ENCODE results near the gene CYSTM1. TPM values are rescaled to one million over a fixed set of nuclear protein-coding genes. Genes with fewer than 3 reads are reported as not detected.

Gene CYSTM1
- total RNA-seq, 2 donors from 2014 or later: 11.3 to 11.9 TPM

- peak; percentile 88 for ATAC-seq (replicated peaks)
- H3K4me3 Mint-ChIP-seq: peak overlapping the region; percentile 6
- H3K9me3 Mint-ChIP-seq: no peaks in the 10 kb centered on the region
- H3K4me1 Mint-ChIP-seq: peaks cover 24% of the 10 kb centered on the region
- H3K36me3 Mint-ChIP-seq (ENCODE audit: low read depth): no peaks in the 10 kb centered on the region
- no peaks in the 10 kb centered on the region for H3K27me3 Mint-ChIP-seq
- peak overlapping the region; percentile 4 for H3K27ac Mint-ChIP-seq
Observed at GRCh38 chr5:140220032-140220697, 45.2 kb downstream of the CYSTM1 start.

GRCh38 chr5:140220698-140221064 lies 45.7 kb downstream of the CYSTM1 start:
- H3K4me3 Mint-ChIP-seq: peak overlapping the region; percentile 6
- H3K4me1 Mint-ChIP-seq: peaks cover 24% of the 10 kb centered on the region
- peak overlapping the region; percentile 4 for H3K27ac Mint-ChIP-seq
- no peaks in the 10 kb centered on the region for H3K36me3 Mint-ChIP-seq (ENCODE audit: low read depth)
- no peaks in the 10 kb centered on the region for H3K9me3 Mint-ChIP-seq
- ATAC-seq (replicated peaks): no peak
- no peaks in the 10 kb centered on the region for H3K27me3 Mint-ChIP-seq

- Mint-ChIP-seq H3K36me3 (ENCODE audit: low read depth) (no peaks in the 10 kb centered on the region), H3K27me3 (no peaks in the 10 kb centered on the region), H3K4me3 (peak overlapping the region; percentile 34), H3K9me3 (no peaks in the 10 kb centered on the region), H3K27ac (peak overlapping the region; percentile 74), H3K4me1 (peaks cover 24% of the 10 kb centered on the region)
- peak; percentile 71 for ATAC-seq (replicated peaks)
Observed at GRCh38 chr5:140221697-140222223, 46.8 kb downstream of the CYSTM1 start.

GRCh38 chr5:140222416-140222815 lies 47.4 kb downstream of the CYSTM1 start:
- Mint-ChIP-seq H3K4me3 (peak overlapping the region; percentile 34), H3K4me1 (peaks cover 24% of the 10 kb centered on the region), H3K27ac (peak overlapping the region; percentile 74), H3K9me3 (no peaks in the 10 kb centered on the region), H3K36me3 (ENCODE audit: low read depth) (no peaks in the 10 kb centered on the region), H3K27me3 (no peaks in the 10 kb centered on the region)
- no peak for ATAC-seq (replicated peaks)

- Mint-ChIP-seq H3K27ac (no peak overlapping the region), H3K27me3 (no peaks in the 10 kb centered on the region), H3K4me1 (peaks cover 24% of the 10 kb centered on the region), H3K9me3 (no peaks in the 10 kb centered on the region), H3K36me3 (ENCODE audit: low read depth) (no peaks in the 10 kb centered on the region), H3K4me3 (no peak overlapping the region)
- ATAC-seq (replicated peaks): no peak
Observed at GRCh38 chr5:140223567-140223966, 48.6 kb downstream of the CYSTM1 start.

GRCh38 chr5:140224658-140225057 lies 49.7 kb downstream of the CYSTM1 start:
- Mint-ChIP-seq H3K27ac (no peak overlapping the region), H3K4me1 (peaks cover 24% of the 10 kb centered on the region), H3K9me3 (no peaks in the 10 kb centered on the region), H3K36me3 (ENCODE audit: low read depth) (no peaks in the 10 kb centered on the region), H3K4me3 (no peak overlapping the region), H3K27me3 (no peaks in the 10 kb centered on the region)
- ATAC-seq (replicated peaks): no peak

GRCh38 chr5:140225396-140225795 lies 50.4 kb downstream of the CYSTM1 start:
- no peak for ATAC-seq (replicated peaks)
- Mint-ChIP-seq H3K27me3 (no peaks in the 10 kb centered on the region), H3K36me3 (ENCODE audit: low read depth) (no peaks in the 10 kb centered on the region), H3K4me1 (peaks cover 16% of the 10 kb centered on the region), H3K9me3 (no peaks in the 10 kb centered on the region), H3K4me3 (no peak overlapping the region), H3K27ac (no peak overlapping the region)

- ATAC-seq (replicated peaks): no peak
- H3K4me3 Mint-ChIP-seq: no peak overlapping the region
Observed at GRCh38 chr5:140227046-140227445, 52.1 kb downstream of the CYSTM1 start.

GRCh38 chr5:140228364-140228837 lies 53.4 kb downstream of the CYSTM1 start:
- H3K27me3 Mint-ChIP-seq: no peaks in the 10 kb centered on the region
- H3K9me3 Mint-ChIP-seq: no peaks in the 10 kb centered on the region
- no peak overlapping the region for H3K27ac Mint-ChIP-seq
- H3K4me1 Mint-ChIP-seq: peaks cover 4% of the 10 kb centered on the region
- no peak for ATAC-seq (replicated peaks)
- H3K36me3 Mint-ChIP-seq (ENCODE audit: low read depth): no peaks in the 10 kb centered on the region
- H3K4me3 Mint-ChIP-seq: no peak overlapping the region

More at GRCh38 chr5:140227046-140227445, 52.1 kb downstream of the CYSTM1 start:
- Mint-ChIP-seq H3K27me3 (no peaks in the 10 kb centered on the region), H3K27ac (no peak overlapping the region), H3K36me3 (ENCODE audit: low read depth) (no peaks in the 10 kb centered on the region), H3K9me3 (no peaks in the 10 kb centered on the region), H3K4me1 (peaks cover 8% of the 10 kb centered on the region)

GRCh38 chr5:140230373-140230772 lies 55.4 kb downstream of the CYSTM1 start:
- ATAC-seq (replicated peaks): no peak
- Mint-ChIP-seq H3K36me3 (ENCODE audit: low read depth) (no peaks in the 10 kb centered on the region), H3K4me1 (peaks cover 4% of the 10 kb centered on the region), H3K27me3 (no peaks in the 10 kb centered on the region), H3K27ac (no peak overlapping the region), H3K9me3 (no peaks in the 10 kb centered on the region), H3K4me3 (no peak overlapping the region)

- Mint-ChIP-seq H3K9me3 (no peaks in the 10 kb centered on the region), H3K36me3 (ENCODE audit: low read depth) (no peaks in the 10 kb centered on the region), H3K4me1 (peaks cover 4% of the 10 kb centered on the region), H3K4me3 (no peak overlapping the region), H3K27me3 (no peaks in the 10 kb centered on the region), H3K27ac (no peak overlapping the region)
- no peak for ATAC-seq (replicated peaks)
Observed at GRCh38 chr5:140232731-140233130, 57.7 kb downstream of the CYSTM1 start.

- H3K9me3 Mint-ChIP-seq: no peaks in the 10 kb centered on the region
- no peaks in the 10 kb centered on the region for H3K27me3 Mint-ChIP-seq
- H3K36me3 Mint-ChIP-seq (ENCODE audit: low read depth): no peaks in the 10 kb centered on the region
- H3K27ac Mint-ChIP-seq: no peak overlapping the region
- no peak overlapping the region for H3K4me3 Mint-ChIP-seq
- H3K4me1 Mint-ChIP-seq: peaks cover 4% of the 10 kb centered on the region
- ATAC-seq (replicated peaks): peak; percentile 45
Observed at GRCh38 chr5:140234377-140234989, 59.5 kb downstream of the CYSTM1 start.

- Mint-ChIP-seq H3K36me3 (ENCODE audit: low read depth) (no peaks in the 10 kb centered on the region), H3K4me3 (no peak overlapping the region), H3K27me3 (no peaks in the 10 kb centered on the region), H3K9me3 (no peaks in the 10 kb centered on the region), H3K4me1 (peaks cover 4% of the 10 kb centered on the region), H3K27ac (no peak overlapping the region)
- no peak for ATAC-seq (replicated peaks)
Observed at GRCh38 chr5:140235791-140236551, 61.0 kb downstream of the CYSTM1 start.

- Mint-ChIP-seq H3K9me3 (no peaks in the 10 kb centered on the region), H3K27ac (no peak overlapping the region), H3K4me3 (no peak overlapping the region), H3K4me1 (no peaks in the 10 kb centered on the region), H3K27me3 (no peaks in the 10 kb centered on the region), H3K36me3 (ENCODE audit: low read depth) (no peaks in the 10 kb centered on the region)
- no peak for ATAC-seq (replicated peaks)
Observed at GRCh38 chr5:140236891-140237598, 62.1 kb downstream of the CYSTM1 start.
